Middle frontal gyrus (tissue), 1 donor: Measurements from ENCODE around the gene ATG3.
"Not testable (repeated sequence)": the region's sequence is repeated elsewhere in the genome, so short reads cannot be mapped to it uniquely, and the experiment has no call there.

Source experiments
- DNase-seq: peaks from one replicate; pipeline ENCODE4 v3.0.0-alpha.2; 2015; ENCODE audit warnings: low spot score; ENCODE audit errors: extremely low spot score

Gene ATG3

DNA sequence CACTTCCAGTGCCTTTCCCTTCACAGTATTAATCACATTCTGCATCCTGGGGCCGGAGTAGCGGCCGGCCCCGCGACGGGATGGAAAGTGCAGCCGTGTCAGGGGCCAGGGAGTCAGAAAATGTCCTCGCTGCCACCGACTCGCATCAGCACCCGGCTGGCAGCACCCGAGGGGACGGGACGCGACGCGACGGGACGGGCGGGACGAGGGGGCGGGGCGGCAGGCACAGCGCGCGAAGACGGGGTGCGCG is 353 bp downstream of the ATG3 start:
- DNase-seq: no peak

DNA sequence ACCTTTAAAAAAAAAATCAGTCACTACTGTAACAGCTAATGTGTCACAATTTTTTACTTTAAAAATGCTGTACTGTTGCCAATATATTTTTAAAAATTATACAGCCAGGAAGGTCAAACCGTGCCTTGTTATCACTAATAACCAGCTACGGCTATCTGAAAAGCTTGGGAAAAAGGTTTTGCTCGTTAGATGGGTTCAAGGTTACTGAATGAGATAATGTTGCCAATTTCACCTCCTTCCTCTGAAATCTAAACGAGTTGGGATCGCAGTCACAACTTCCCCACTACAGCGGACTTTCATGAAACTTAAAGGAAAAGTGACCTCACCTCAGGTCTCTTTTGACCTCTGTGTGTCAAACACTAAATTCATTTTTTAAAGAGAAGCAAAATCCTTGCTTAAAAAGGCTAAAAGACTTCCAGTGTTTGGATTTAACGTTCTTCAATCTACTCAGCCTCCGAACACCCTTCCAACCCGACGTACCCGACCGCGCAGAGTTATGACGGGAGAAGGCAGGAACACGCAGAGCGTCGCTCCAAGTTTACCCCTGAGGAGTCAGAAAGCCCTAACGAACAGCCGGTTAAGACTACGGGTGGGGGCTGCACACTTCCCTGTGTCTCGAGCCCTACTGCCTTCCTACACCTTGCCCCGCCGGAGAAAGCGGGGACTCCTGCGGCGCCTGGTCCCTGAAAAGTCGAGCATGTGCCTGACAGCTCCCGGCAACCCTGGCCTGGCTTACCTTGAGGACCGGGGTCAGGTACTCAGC is 860 bp downstream of the ATG3 start:
- no peak for DNase-seq

DNA sequence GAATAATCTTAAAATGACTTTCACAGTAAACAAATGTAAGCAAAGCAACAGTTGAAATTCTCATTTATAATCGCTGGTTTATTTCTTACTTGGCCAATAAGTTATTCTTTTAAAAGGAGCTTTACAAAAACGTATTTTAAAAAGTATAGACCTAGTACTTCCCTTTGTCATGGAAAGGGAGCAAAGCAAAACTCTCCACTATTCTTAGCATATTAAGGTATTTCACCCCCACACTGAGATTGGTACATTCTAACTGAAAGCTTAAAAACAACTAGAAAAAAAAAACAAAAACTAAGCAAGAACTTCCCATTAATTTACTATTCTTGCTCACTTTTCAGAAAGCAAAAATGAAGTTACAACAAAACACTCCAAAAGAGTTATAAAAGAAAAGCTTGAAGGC is 1.5 kb downstream of the ATG3 start:
- no peak for DNase-seq

DNA sequence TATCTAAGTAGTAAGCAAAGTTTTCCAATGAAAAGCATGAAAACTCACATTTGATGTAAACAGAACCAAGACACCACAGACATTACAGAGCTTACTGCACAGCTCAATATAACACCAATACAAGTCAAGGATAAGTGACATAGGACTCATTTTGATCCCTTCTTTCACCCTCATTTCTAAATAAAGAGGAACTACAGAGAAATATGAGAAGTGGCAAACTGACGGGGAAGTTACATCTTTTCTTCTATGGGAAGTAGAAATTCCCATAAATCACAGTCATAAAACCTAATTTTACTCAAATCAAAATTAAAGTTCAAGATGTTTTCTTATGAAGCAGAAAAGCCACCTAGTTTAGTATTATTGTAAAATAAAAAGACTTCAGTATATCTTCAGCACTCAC is 3.8 kb downstream of the ATG3 start:
- DNase-seq: no peak

DNA sequence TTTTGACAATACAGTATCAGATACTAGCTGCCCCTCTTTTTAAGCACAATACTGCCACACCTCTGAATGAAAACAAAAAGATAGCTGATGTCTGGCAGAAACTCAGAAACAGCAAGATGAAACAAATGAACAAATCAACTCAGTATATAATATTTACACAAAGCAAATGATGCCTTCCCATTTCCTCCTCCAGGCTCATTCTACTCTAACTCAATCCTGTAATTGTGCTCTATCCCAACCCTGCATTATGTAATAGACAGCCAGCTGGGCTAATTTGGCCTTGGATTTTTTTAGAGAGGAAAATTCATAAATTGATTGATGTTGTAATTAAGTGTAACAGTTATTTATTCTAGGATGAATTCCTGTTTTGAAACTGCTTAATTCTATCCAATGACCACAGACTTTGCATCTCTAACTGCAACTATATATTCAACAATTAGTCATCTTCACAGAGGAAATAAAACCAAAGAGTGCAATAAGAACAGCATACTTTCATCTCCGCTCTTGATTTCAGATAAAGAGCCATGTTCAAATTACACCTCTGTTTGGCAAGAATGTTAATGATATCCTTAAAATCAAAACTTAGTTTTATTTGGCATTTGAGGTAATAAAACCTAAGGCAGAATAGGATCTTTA is 6.1 kb downstream of the ATG3 start:
- DNase-seq: no peak

DNA sequence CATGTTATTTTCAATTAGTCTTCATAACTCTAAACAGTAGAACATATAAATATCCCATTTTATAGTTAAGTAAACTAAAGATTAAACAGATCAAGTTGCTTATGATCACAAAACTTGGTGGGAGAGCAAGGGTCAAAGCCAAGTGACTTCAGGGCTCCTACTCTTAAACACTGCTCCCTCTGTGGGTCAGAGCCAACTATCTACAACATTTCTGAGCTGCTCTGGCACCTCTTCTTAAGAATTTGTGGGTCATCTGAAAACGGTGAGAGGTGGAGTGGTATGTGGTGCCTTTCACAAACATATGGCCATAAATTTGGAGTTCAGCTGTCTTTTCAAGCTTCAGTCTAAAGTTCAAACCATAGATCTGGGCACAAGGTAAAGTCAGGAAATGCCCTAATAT is 10.9 kb downstream of the ATG3 start:
- DNase-seq: no peak

DNA sequence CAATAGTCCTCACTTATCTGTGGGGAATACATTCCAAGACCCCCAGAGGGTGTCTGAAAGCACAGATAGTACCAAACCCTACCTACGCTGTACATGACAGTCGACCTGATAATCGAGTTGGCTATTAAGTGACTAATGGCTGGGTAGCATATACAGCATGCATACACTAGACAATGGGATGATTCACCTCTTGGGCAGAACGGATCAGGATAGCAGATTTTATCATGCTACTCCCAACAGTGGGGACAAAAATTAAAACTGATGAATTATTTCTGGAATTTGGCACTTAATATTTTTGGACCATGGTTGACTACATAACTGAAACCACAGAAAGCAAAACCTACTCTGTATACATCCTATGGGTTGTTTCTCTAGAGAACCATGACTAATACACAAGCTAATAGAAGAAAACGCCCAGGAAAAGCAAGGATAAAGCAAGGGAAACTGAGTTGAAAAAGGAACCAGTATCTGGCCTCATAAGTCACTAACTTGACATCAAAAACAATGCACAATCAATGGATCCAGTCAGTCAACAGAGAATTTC is 15.5 kb downstream of the ATG3 start:
- no peak for DNase-seq

DNA sequence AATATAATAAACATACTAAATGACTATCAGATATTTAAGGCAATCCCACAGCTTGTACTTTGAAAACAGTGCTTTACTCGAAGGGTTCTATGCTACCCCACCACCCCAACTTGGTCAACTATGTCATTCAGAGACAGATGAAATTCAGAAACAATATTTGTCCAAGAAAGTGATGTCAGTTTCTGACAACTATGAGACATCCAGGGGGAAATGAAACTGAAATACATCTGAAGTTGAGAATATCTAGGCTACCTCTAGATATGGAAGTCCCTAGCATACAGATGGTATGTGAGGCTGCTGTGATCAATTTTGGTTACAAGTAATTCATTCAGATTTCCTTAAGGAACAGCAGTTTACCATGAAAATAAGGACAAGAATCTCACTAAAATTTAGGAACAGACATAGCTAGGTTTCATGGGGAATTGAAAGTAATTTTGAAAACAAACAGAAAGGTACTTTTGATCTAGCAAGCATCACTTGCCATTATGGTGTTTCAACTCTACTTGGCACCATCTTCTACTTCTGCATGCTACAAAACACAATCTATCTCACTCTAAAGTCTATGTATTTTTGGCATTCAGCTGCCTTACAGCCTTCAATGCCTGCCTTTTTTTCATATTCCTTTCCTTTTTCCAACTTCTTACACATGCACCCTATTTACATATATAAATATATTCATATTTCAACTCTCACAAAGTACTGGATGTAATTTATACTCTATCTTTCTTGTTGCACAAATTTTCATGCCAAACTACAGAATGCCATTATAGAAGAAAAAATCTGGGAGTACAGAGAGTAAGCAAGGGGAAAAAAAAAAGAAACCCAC is 21.7 kb downstream of the ATG3 start:
- DNase-seq: no peak

DNA sequence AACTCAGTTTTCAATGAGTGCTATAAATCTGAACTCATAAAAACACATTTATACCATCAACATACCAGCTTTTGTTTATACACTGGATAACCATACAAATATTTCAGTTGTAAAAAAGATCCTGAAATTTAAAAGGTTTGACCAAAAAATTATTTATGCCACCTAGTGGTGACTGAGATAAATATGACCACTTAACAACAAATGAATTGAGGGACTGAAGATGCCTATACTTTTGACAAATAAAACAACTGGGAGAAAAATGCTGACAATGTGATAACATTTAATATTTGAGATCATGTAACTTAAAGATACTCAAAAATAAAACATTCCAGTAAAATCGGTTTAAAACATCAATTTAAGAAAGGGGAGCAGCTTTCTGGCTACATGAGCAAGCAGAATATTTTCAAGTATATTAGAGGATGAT is 30.4 kb downstream of the ATG3 start:
- peak; percentile 20 for DNase-seq

DNA sequence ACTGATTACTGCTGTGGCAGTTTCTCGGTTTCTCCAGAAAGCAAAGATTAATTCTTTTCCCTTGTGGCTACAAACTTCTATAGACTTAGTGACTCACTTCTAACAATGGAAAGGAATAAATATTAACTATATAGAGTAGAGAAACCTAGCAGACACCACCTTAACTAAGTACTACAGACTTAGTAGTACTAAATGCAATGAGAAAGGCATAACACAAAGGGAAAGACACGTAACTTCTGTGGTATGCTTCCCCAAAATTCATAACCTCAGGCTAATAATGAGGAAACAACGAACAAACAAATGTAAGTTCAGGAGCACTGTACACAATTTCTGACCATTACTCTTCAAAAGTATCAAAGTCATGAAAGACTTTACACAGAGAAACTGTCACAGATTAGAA is 31.2 kb downstream of the ATG3 start:
- no peak for DNase-seq

DNA sequence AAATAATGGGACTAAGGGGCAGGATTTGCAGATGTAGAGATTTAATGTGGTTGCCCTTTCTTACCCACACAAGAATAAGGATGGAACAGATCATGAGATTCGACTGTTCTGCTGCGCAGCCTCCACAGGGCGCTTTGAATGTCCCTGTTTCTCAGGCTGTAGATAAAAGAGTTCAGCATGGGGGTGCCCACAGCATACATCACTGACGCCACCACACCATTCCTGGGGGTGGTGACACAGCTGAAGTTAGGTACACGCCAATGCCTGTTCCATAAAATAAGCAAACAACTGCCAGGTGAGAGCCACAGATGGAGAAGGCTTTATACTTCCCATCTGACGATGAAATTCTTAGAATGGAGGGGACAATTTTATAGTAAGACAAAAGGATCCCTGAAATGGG is 37.6 kb downstream of the ATG3 start:
- not testable (repeated sequence) for DNase-seq

DNA sequence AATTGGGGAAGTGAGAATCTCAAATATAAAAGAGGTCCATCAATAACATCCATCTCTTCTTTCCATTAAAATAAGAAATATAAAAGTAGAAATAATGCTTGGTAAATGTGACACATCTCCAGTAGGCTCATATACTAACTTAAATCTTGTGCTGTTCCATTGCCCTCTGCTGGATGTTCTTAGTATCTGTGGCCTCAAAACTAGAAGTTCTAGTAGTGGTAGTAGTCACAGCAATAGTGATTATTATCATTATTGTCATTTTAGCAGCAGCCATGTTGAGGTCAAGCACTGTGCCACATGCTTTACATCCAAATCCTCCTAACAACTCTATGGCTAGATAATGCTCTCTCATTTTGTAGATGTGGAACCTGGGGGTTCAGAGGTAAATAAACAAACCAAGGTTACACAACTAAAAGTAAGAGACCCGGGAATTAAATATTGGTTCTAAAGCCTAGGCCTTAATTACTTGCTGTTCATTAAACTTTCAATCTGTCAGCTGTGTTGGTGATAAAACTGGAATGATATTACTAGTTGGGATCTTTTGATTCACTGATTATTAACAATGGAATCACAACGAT is 42.2 kb downstream of the ATG3 start:
- peak; percentile 61 for DNase-seq

DNA sequence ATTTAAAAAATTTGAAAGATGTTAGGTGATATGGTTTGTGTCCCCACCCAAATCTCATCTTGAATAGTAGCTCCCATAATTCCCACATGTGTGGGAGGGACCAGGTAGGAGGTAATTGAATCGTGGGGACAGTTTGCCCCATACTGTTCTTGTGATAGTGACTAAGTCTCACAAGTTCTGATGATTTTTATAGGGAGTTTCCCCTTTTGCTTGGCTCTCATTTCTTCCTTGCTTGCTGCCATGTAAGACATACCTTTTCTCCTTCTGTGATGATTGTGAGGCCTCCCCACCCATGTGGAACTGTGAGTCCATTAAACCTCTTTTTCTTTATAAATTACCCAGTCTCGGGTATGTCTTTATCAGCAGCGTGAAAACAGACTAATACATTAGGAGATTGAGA is 42.8 kb downstream of the ATG3 start:
- DNase-seq: not testable (repeated sequence)

DNA sequence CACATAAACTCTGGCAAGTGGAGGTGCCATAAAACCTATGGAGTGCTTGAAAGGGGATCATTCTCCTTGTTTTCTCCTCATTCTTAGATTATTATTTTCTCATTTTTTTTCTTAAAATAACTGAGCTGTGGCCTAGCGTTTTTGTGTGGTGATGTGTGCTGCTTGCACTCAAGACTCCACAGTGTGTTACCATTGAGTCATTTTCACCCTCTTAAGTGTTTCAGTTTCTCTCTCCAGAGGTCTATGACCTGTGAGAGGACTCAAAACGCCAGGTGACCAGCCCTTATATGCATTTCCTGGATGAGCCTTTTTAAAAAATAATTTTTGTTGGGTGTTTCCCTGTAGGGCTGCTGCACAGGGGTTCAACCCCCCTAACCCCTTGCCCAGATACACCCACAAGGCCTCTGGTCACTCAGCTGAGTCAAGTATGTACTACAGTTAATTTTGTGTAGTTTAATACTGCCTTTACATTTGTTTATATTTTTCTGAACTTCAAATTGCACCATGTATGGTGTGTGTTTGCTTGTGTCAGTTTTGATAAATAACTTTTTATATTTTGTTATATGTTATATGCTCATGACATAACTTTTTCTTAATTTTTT is 47.1 kb downstream of the ATG3 start:
- DNase-seq: no peak

DNA sequence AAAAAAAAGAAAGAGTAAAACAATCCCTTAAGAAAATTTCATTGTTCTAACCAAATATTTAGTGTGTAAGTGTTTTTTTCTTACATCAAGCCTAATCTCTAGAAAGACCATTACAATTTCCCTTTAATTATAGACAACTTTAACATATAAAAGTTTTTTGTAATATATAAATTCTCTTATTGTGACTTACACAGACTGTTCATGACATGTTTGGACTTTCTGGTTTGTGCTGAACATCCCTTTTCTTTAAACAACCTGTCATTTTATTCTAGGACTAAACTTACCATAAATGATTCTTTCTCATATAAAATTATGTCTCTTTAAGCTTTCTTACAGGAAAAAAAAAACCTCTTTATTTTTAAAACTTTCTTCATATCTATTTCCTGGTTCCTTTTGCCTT is 49.4 kb downstream of the ATG3 start:
- no peak for DNase-seq

DNA sequence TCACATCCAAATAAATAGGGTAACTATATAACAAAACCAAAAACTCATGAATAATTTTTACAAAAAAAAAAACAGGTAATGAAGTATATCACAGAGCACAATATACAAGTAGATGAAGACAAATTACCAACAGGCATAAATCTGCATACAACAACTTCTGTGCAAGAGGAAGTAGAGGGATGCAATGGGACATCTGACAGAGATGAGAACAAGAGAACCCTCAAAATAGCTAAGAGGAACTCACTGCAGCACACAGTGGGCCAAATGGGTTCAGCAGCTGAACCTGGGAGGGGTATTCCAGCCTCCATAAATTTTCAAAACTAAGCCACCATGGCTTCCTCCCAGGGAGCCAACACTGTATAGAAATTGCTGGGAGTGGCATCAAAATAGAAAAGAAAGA is 52.9 kb downstream of the ATG3 start:
- DNase-seq: no peak

DNA sequence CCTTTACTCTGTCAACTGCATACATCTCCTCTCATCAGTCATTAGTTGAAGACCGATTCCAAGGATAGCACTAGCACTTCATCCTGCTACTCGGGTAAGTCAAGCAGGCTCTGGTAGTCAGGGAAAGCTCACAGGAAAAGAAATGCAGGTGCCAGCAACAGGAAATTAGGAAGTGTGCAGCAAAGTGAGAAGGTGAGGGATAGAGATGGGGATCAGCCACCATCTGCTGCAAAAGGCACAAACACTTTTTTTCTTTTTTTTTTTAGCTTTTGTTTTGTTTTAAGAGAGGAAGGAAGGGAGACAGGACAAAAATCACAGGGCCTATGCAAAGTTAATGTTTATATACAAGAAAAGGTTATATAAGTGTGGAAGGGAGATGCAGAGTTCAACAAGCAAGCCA is 53.5 kb downstream of the ATG3 start:
- no peak for DNase-seq

DNA sequence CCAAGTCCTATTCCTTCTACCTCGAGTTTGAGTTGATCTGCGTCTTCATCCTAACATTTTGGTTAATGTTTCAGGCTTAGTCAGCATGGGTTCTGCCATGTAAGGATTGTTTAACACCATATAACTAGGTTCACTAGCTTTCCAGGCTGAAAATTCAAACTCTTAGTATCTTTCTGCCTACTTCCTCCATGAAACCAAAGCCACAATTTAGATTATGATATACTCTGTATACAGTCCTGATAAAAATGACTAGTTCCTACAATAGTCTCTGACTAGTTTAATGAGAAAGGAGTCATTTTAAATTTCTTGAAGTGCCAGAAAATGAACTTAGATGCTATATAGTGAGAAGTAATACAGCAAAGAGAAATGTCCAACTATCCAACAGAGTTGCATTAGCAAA is 55.9 kb downstream of the ATG3 start:
- no peak for DNase-seq

DNA sequence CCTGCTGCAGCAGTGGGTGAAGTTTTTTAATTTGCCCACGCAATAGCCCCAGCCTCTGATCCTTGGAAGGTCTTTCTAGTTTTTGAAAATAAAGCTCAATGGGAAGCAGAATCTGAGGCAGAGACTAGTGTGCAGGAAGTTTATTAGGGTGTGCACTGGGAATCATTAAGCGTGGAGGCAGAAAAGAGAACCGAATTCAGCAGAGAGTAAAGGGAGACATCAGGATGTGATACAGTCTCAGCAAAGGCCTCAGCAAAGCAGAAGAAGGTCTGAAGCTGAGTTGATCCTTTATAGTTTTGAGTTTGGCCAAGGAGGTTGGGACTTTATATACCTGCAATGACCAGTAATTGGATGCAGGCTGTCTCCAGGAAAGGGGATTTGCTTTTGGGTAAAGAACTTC is 57.6 kb downstream of the ATG3 start:
- no peak for DNase-seq

DNA sequence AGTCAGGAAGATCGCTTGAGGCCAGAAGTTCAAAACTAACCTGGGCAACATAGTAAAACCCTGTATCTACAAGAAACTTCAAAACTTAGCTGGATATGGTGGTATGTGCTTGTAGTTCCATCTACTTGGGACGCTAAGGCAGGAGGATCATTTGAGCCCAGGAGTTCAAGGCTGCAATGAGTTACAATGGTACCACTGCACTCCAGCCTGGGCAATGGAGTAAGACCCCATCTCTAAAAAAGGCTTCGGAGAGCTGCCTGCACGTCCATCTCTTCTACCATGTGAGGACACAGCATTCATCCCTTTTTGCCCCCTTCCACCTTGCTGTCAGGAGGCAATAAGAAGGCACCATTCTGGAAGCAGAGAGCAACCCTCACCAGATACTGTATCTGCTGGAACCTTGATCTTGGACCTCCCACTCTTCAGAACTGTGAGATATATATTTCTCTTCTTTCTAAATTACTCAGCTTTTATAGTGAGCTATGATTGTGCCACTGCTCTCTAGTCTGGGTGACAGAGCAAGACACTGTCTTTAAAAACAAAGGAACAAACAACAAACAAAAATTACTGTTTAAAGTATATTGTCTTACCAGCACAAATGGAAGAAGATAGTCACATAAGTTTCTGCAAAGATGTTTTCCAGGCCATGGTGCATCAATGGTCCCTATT is 58.3 kb downstream of the ATG3 start:
- DNase-seq: no peak

DNA sequence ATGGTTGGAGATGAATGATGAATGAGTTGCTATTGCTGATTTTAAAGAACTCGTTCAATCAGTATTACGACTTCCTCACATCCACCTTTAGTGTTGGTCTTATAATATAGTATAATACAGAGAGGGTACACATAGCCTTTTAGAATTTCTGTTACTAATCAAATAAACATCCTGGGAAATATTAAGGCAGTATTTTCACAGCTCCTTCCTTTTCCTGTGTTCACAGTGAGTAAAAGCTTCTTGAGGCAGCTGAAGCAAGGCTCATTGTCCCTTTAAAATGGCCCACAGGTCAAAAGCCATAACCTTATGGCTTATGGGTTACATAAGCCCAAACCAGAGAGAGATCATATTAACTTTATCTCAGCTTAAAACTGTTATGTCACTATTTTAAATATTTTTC is 61.1 kb downstream of the ATG3 start:
- DNase-seq: no peak
